K562 (cell line): Measurements from ENCODE around the gene TERB2. TPM values are rescaled to one million over a fixed set of nuclear protein-coding genes. Genes with fewer than 3 reads are reported as not detected.
"Not testable (repeated sequence)": the region's sequence is repeated elsewhere in the genome, so short reads cannot be mapped to it uniquely, and the experiment has no call there.

Source experiments
- ATAC-seq: fragments of 200-7000 bp; cut with Tn5 transposase; 3 replicates; pipeline ENCODE4 v1.9.1; 2020; ENCODE audit warnings: moderate library complexity
- BruUV-seq: library from RNA; stranded (reverse); fragments of 400-500 nt; replicated peaks from 2 replicates; lab custom pipeline; 2021; lab: Mats Ljungman, UMichigan
- CTCF ChIA-PET: fragments of 300-600 bp; formaldehyde crosslinking; extraction: SDS; loops from one replicate; lab custom pipeline; 2021; ENCODE audit warnings: low intra/inter-chr PET ratio; lab: Yijun Ruan, JAX
- POLR2A ChIA-PET: fragments of 300-600, 350-650 bp; sonication (Branson Sonifier 250); formaldehyde crosslinking; extraction: SDS; loops from one replicate; lab custom pipeline; 2021; ENCODE audit warnings: antibody characterized with exemption, inconsistent platforms; lab: Yijun Ruan, JAX
- DNase-seq, 4 experiments: peaks; one replicate each; pipeline versions ENCODE4 v3.0.0 to v3.0.0-alpha.2; 2011 to 2018; ENCODE audit warnings: low spot score in 3 of 4, mixed read lengths in 3 of 4; ENCODE audit errors: extremely low read depth in 1 of 4
- FAIRE-seq: peaks from 2 replicates; lab custom pipeline; 2011; peaks lifted over from hg19 to GRCh38; lab: Jason Lieb, UNC
- H2AFZ ChIP-seq: 2 replicates; pipeline ENCODE4 v1.6.0; 2011; ENCODE audit warnings: low read depth, low read length, control low read depth, inconsistent platforms
- H3K27ac ChIP-seq: fragments of 200-600 bp; 3 replicates; pipeline ENCODE4 v1.8.0; 2011; ENCODE audit warnings: low read depth, mild to moderate bottlenecking, control low read depth, inconsistent platforms, low read length, moderate library complexity, mixed read lengths; ENCODE audit errors: extremely low read depth
- H3K27me3 ChIP-seq, 2 experiments: fragments of 300-600 bp in 1 of 2; 2 replicates in 1 of 2; 3 replicates in 1 of 2; pipeline versions ENCODE4 v1.6.0 to v1.8.0; 2011; ENCODE audit warnings: inconsistent platforms in 2 of 2, low read length in 2 of 2, mild to moderate bottlenecking in 1 of 2, mixed read lengths in 1 of 2, moderate library complexity in 1 of 2; ENCODE audit not compliant: control insufficient read depth in 2 of 2, insufficient read depth in 2 of 2
- H3K36me3 ChIP-seq: fragments of 300-600 bp; 3 replicates; pipeline ENCODE4 v1.8.0; 2011; ENCODE audit warnings: mild to moderate bottlenecking, low read length, inconsistent platforms; ENCODE audit not compliant: control insufficient read depth, insufficient read depth
- H3K4me1 ChIP-seq, 2 experiments: fragments of 200-600 bp in 1 of 2; replicated peaks in 1 of 2; 2 replicates in 1 of 2; 3 replicates in 1 of 2; pipeline versions ENCODE4 v1.5.1 to v1.8.0; 2011; ENCODE audit warnings: inconsistent platforms in 2 of 2, low read length in 2 of 2, mild to moderate bottlenecking in 1 of 2, mixed read lengths in 1 of 2, moderate library complexity in 1 of 2; ENCODE audit not compliant: control insufficient read depth in 2 of 2, insufficient read depth in 2 of 2
- H3K4me2 ChIP-seq: 2 replicates; pipeline ENCODE4 v1.6.1; 2011; ENCODE audit warnings: low read length, control low read depth, inconsistent platforms, mixed read lengths; ENCODE audit not compliant: insufficient read depth
- H3K4me3 ChIP-seq: fragments of 200-600 bp; sonication (generic), shearing (Covaris generic); 2 replicates; pipeline ENCODE4 v1.5.1; 2016; ENCODE audit warnings: control low read depth, inconsistent platforms
- H3K79me2 ChIP-seq: fragments of 200-600 bp; 3 replicates; pipeline ENCODE4 v1.8.0; 2011; ENCODE audit warnings: low read length, inconsistent platforms; ENCODE audit not compliant: control insufficient read depth, insufficient read depth
- H3K9ac ChIP-seq, 2 experiments: 2 replicates each; pipeline versions ENCODE4 v1.6.0 to v1.6.1; 2011; ENCODE audit warnings: low read depth in 2 of 2, low read length in 2 of 2, control low read depth in 1 of 2, inconsistent platforms in 1 of 2, mild to moderate bottlenecking in 1 of 2, mixed read lengths in 1 of 2; ENCODE audit not compliant: insufficient read depth in 1 of 2
- H3K9me1 ChIP-seq: one replicate; pipeline ENCODE4 v1.6.0; 2011; ENCODE audit warnings: inconsistent platforms, mild to moderate bottlenecking, low read length, moderate library complexity; ENCODE audit not compliant: control insufficient read depth, insufficient read depth
- H3K9me3 ChIP-seq: replicated peaks from 2 replicates; pipeline ENCODE4 v1.5.1; 2011; ENCODE audit warnings: low read depth, low read length, inconsistent platforms; ENCODE audit not compliant: control insufficient read depth, insufficient read depth
- H4K20me1 ChIP-seq: replicated peaks from 2 replicates; pipeline ENCODE4 v1.6.1; 2011; ENCODE audit warnings: low read length, inconsistent platforms, mixed read lengths; ENCODE audit not compliant: control insufficient read depth, insufficient read depth
- CBFA2T3 ChIP-seq: fragments of 450-650 bp; IDR thresholded peaks from 2 replicates; pipeline ENCODE4 v1.6.1; 2017
- CEBPB ChIP-seq: fragments of 450-650 bp; IDR thresholded peaks from 2 replicates; pipeline ENCODE4 v1.6.1; 2016; ENCODE audit warnings: missing genetic modification characterization, missing compliant biosample characterization
- KDM1A ChIP-seq, 2 experiments: fragments of 450-650 bp; IDR thresholded peaks; 2 replicates each; pipeline ENCODE4 v1.6.1; 2016; ENCODE audit warnings: mild to moderate bottlenecking in 2 of 2
- PHF21A ChIP-seq: fragments of 450-650 bp; IDR thresholded peaks from 2 replicates; pipeline ENCODE4 v1.6.1; 2017; ENCODE audit warnings: low read depth, borderline replicate concordance
- ZFP36 ChIP-seq: fragments of 150-350 bp; IDR thresholded peaks from 2 replicates; pipeline ENCODE4 v1.6.1; 2018; ENCODE audit warnings: low read length, low read depth; ENCODE audit not compliant: partially characterized antibody
- WGBS: fragments of 100-300 bp; shearing (Covaris generic); methylation state at CpG from one replicate; pipeline ENCODE4 v1.1.6; 2016; ENCODE audit warnings: low coverage, mixed read lengths; ENCODE audit not compliant: insufficient coverage; ENCODE audit errors: missing lambda C conversion rate; 5-methylcytosine and 5-hydroxymethylcytosine counted together
- in situ Hi-C: fragments of 300-500 bp; cut with MboI; formaldehyde crosslinking; loops from 4 replicates; pipeline ENCODE4 v1.15.0; 2018; ENCODE audit warnings: inconsistent platforms, mixed read lengths
- intact Hi-C: fragments of 100-400 bp; cut with micrococcal nuclease; formaldehyde crosslinking; loops from 2 replicates; pipeline ENCODE4 v1.14.2; 2022
- polyA plus RNA-seq, 8 experiments: library from polyadenylated mRNA; depleted of rRNA in 4 of 8; stranded (reverse) in 5 of 8; unstranded in 3 of 8; fragments of >200 nt; fragmentation: Nextera tagmentation in 2 of 8; fragmentation: Illumina TruSeq in 1 of 8; extraction: Ambion mirVana in 2 of 8; extraction: Trizol in 1 of 8; gene quantifications; 2 replicates each; pipeline versions ENCODE4 v1.2.1 to v1.2.3, GENCODE V29; 2011 to 2014; ENCODE audit warnings: inconsistent platforms in 1 of 8, missing spikeins in 1 of 8
- total RNA-seq, 7 experiments: library from RNA; depleted of rRNA in 6 of 7; stranded (reverse); fragments of >200 nt in 6 of 7; fragmentation: Illumina TruSeq in 2 of 7; extraction: Trizol in 2 of 7; gene quantifications; 2 replicates each; pipeline versions ENCODE4 v1.2.1 to v1.2.3, GENCODE V29; 2011 to 2021; ENCODE audit warnings: low replicate concordance in 1 of 7

The TERB2 gene
- total and polyA plus RNA-seq, 9 of the 15 experiments (the other 6 are each of a cell fraction or from before 2014, with no cell fraction given), result not detected

GRCh38 chr15:44979617-44980339, 23.3 kb downstream of the TERB2 start:
- CTCF ChIA-PET, H3K36me3 ChIP-seq, in situ Hi-C loops, BruUV-seq, H3K4me1 ChIP-seq, H2AFZ ChIP-seq, H3K9me3 ChIP-seq, intact Hi-C loops, H3K9me1 ChIP-seq, H3K4me2 ChIP-seq, H3K4me3 ChIP-seq, H3K9ac ChIP-seq, H4K20me1 ChIP-seq, ATAC-seq, H3K79me2 ChIP-seq, H3K27me3 ChIP-seq, H3K27ac ChIP-seq: not testable (repeated sequence)
- WGBS, result 22% methylated on average over 2 of the region's 2 CpGs
- TF ChIP-seq PHF21A, result peak; percentile 50; the same call in 1 of the 2 replicates
- peak in 1 of 2 experiments; percentile 12; a peak in 1 of 4 replicates for TF ChIP-seq KDM1A (IDR thresholded peaks at IDR 0.05)
- TF ChIP-seq CBFA2T3, result 0 out of 2 replicates have a peak, but pooled peaks have one; percentile 18
- TF ChIP-seq CEBPB (tag), result peak; percentile 19; the same call in 1 of the 2 replicates
- TF ChIP-seq ZFP36, result peak; percentile 91
- POLR2A ChIA-PET, result interaction anchor here (1.1 kb wide), 1 partner anchor 11 kb away, joined by 3 read pairs; no protein-coding TSS in a partner anchor
- FAIRE-seq (peak; percentile 51), DNase-seq (peak in 1 of 4 experiments; percentile 24)

- peak; percentile 74 for FAIRE-seq
- WGBS, result 20% methylated on average over 1 of the region's 1 CpG
- in situ Hi-C loops, result not testable (repeated sequence)
Measured at GRCh38 chr15:44984144-44984543, 27.7 kb downstream of the TERB2 start.

GRCh38 chr15:44986346-44987055, 30.0 kb downstream of the TERB2 start:
- 6% methylated on average over 4 of the region's 4 CpGs for WGBS
- intact Hi-C loops, result not testable (repeated sequence)

More at GRCh38 chr15:44984144-44984543, 27.7 kb downstream of the TERB2 start:
- H3K9ac ChIP-seq, POLR2A ChIA-PET, H3K27ac ChIP-seq, H4K20me1 ChIP-seq, intact Hi-C loops, CTCF ChIA-PET, H2AFZ ChIP-seq, H3K4me1 ChIP-seq, H3K9me3 ChIP-seq, H3K36me3 ChIP-seq, BruUV-seq, H3K4me2 ChIP-seq, ATAC-seq, DNase-seq, H3K4me3 ChIP-seq, H3K79me2 ChIP-seq, H3K9me1 ChIP-seq, H3K27me3 ChIP-seq: not testable (repeated sequence)

More at GRCh38 chr15:44986346-44987055, 30.0 kb downstream of the TERB2 start:
- H3K4me2 ChIP-seq, H3K27me3 ChIP-seq, ATAC-seq, H3K27ac ChIP-seq, POLR2A ChIA-PET, H3K79me2 ChIP-seq, H3K4me3 ChIP-seq, BruUV-seq, DNase-seq, CTCF ChIA-PET, H3K36me3 ChIP-seq, H3K9me1 ChIP-seq, H4K20me1 ChIP-seq, H3K9ac ChIP-seq, H3K4me1 ChIP-seq, H3K9me3 ChIP-seq: not testable (repeated sequence)
- H2AFZ ChIP-seq, result peak overlapping the region; percentile 70; the same call in 1 of the 2 replicates
- peak; percentile 26 for FAIRE-seq
- in situ Hi-C loops, result loop anchor here (5.0 kb wide), 1 partner anchor 89 kb away; no protein-coding TSS in a partner anchor
